Endometrium (tissue), 2 donors: ENCODE measurements around the gene EHD1.
"Not testable (repeated sequence)": the region's sequence is repeated elsewhere in the genome, so short reads cannot be mapped to it uniquely, and the experiment has no call there.

Source experiments
- FAIRE-seq: peaks from 2 replicates; lab custom pipeline; 2012; peaks lifted over from hg19 to GRCh38; lab: Jason Lieb, UNC
- donor health status: control.
- donor health status: control.

Gene EHD1

GRCh38 chr11:64856382-64857227 is 21.8 kb downstream of the EHD1 start:
- no peak for FAIRE-seq

DNA sequence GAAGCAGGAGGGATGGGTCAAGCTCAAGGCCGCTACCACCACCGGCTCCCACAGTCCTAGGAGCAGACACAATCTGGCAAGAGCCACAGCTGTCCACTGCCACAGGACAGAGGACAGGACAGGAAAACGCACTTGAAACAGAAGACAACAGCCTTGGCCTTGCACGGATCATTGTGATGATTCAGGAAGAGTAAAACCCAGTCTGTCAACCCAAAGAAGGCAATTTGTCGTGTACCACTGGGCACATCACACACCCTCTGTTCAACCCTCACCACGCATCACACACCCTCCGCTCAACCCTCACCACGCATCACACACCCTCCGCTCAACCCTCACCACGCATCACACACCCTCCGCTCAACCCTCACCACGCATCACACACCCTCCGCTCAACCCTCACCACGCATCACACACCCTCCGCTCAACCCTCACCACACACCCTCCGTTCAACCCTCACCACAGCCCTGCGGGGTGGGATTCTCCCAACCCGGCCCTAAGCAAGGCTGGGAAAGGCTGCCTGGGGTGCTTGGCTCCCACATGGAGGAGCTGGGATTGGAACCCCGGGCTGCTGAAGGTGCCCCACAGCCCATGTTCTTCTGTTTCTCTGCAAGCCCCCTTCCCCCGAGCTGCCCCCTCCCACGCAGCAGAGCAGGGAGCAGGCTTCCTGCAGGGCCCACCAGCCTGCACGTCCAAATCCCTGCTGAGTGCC is 22.7 kb downstream of the EHD1 start:
- no peak for FAIRE-seq

DNA sequence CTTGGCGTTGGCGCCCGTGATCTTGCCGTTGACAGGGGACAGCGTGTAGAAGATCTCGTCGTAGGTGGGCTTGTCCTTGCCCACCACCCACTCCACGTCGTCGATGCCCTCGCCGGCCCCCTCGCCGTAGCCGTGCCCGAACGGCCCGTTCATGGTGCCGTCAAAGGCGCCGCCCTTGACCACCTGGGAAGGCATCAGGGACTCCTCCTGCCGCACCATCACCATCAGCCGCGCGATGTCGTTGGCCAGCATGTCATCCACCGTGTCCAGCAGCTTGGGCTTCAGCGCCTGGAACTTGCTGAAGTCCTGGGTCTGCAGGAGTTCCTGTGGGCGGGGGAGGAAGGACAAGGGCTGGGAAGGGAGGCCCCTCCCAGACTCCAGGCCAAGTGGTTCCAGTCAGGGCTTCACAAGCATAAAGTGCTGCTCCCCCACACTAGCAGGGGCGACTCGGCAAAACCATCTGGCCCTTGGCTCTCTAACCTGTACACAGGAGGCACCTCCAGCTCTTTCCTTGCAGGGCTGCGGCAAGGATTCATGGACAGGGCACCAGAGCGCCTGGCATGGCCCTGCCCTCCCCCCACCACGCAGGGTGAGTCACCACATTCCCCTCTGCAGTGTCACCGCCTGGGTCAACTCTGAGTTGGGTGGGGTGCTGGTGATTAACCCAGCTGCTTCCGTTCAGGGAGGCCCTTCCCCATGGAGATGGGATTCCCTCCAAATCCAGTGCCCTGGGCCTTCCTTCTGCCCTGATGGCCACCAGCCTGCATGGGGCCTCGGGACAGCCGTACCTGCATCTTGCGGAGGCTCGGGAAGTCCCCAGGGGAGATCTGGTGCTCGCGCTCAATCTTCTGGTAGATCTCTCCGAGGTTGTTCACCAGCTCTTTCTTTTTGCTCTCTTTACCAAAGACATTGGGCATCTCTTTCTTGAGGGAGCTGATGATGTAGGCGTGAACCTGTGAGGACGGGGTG is 23.6 kb downstream of the EHD1 start:
- no peak for FAIRE-seq

DNA sequence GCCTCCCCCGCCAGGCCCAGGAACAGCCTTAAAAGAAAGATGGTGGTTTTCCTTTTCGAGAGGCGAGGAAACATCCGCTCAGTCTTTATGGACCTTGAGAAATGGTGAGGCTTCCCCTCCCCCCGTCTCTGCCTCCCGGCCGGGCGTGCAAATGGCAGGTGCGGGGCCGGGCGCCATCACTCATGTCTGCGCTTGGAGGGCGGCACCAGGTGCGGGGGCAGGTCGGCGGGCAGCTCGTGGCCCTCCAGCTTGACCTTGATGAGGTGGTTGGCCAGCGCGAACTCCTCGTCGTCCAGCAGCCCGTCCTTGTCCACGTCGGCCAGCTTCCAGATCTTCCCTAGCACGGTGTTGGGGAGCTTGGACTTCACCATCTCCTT is 24.3 kb downstream of the EHD1 start:
- FAIRE-seq, result no peak

- FAIRE-seq, result no peak
Measured at GRCh38 chr11:64853709-64854108, 24.7 kb downstream of the EHD1 start.

GRCh38 chr11:64852804-64853509 is 25.5 kb downstream of the EHD1 start:
- FAIRE-seq, result no peak

GRCh38 chr11:64851831-64852351 is 26.5 kb downstream of the EHD1 start:
- no peak for FAIRE-seq

GRCh38 chr11:64850979-64851567 is 27.3 kb downstream of the EHD1 start:
- FAIRE-seq, result no peak

DNA sequence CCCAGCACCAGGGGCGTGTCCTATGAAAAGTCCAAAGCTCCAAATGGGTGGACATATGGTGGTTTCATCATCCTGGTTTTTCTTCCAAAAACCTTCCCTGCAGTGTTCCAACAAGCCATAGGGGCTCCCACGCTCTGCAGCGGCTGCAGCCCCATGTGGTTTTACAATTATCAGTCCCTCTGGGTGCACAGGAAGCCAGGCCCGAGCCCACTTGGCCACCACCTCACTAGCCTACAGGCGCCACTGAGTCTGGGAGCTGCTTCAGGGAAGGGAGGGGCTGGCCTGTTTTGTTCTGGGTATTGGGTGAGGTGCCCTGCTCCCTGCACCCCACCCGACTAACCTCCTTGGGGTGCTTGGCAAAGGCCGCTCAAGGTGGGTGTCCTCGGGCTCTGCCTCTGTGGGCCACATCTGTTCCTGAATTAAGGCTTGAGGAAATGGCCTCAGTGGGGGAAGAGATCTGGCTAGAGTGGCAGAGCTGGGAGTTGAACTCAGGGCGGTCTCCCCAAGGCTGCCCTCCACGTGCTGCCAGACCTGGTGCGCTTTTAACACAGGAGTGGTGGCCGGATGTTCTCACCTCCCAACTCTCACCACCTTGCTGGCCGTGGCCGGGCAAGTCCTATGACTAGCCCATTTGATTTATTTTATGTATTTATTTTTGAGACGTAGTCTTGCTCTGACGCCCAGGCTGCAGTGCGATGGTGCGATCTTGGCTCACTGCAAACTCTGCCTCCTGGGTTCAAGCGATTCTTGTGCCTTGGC is 28.6 kb downstream of the EHD1 start:
- no peak for FAIRE-seq

GRCh38 chr11:64848826-64849597 is 29.4 kb downstream of the EHD1 start:
- no peak for FAIRE-seq

- no peak for FAIRE-seq
Measured at GRCh38 chr11:64848214-64848825, 30.1 kb downstream of the EHD1 start.

- no peak for FAIRE-seq
Measured at GRCh38 chr11:64846998-64847666, 31.3 kb downstream of the EHD1 start.

- FAIRE-seq, result not testable (repeated sequence)
Measured at GRCh38 chr11:64845776-64846129, 32.7 kb downstream of the EHD1 start.

DNA sequence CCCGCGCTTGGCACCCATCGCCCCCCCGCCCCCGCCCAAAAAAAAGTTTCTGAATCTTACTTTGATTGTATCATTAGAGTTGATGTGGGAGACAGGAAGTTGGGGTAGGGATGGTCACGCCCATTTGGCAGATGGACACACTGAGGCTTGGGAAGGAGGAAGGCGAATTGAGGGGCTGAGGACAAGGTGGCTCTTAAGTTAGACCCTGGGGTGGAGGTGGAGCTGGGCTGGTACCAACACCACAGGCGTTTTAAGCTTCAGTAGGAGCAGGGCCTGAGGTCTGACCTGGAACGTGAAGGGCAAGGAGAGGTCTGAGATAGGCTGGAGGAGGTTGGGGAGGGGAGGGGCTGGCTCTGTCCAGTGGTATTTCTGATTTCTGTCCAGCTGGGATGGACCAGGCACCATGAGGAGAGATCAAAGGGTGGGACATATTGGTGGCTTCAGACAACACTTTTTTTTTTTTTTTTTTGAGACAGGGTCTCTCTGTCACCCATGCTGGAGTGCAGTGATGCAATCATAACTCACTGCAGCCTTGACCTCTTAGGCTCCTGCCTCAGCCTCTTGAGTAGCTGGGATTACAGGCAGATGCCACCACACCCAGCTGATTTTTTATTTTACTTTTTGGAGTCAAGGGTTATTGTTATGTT is 33.2 kb downstream of the EHD1 start:
- FAIRE-seq, result no peak

- no peak for FAIRE-seq
Measured at GRCh38 chr11:64844330-64845128, 33.9 kb downstream of the EHD1 start, which contains the start of gene CDC42BPG. Gene CDC42BPG, minus strand, starts transcription at chr11:64844653. Its CDS starts 84 bp downstream, at chr11:64844569.

GRCh38 chr11:64843686-64844329 is 34.6 kb downstream of the EHD1 start:
- FAIRE-seq, result no peak
